Vagina (tissue), 2 donors: Measurements from ENCODE around the gene DCLK2.

Experiments used
- CTCF ChIP-seq, 3 experiments: fragments of 450-650 bp in 2 of 3; fragments of 200-600 bp in 1 of 3; sonication (generic) in 1 of 3; IDR thresholded peaks; one replicate each; pipeline ENCODE4 v1.5.1; 2017 to 2019; ENCODE audit warnings: antibody characterized with exemption in 3 of 3, mild to moderate bottlenecking in 2 of 3, moderate library complexity in 2 of 3
- POLR2A ChIP-seq, 2 donors: fragments of 450-650 bp; IDR thresholded peaks; one replicate each; pipeline ENCODE4 v1.6.1; 2017; ENCODE audit warnings: antibody characterized with exemption in 2 of 2, mild to moderate bottlenecking in 2 of 2, moderate library complexity in 2 of 2

- TF ChIP-seq POLR2A (IDR thresholded peaks at IDR 0.05) (no peak), CTCF (IDR thresholded peaks at IDR 0.05) (no peak)
Measured at GRCh38 chr4:150065740-150066139, 12.5 kb upstream of the DCLK2 start.
